SH-SY5Y (cell line): Measurements from ENCODE around the gene NPIPB2.

Experiments
- GATA2 ChIP-seq: IDR thresholded peaks from 2 replicates; pipeline ENCODE4 v1.6.1; 2011; ENCODE audit warnings: mild to moderate bottlenecking, low read depth, low read length
- GATA3 ChIP-seq: IDR thresholded peaks from 2 replicates; pipeline ENCODE4 v1.6.1; 2011; ENCODE audit warnings: low read depth, mild to moderate bottlenecking, low read length, moderate library complexity

DNA sequence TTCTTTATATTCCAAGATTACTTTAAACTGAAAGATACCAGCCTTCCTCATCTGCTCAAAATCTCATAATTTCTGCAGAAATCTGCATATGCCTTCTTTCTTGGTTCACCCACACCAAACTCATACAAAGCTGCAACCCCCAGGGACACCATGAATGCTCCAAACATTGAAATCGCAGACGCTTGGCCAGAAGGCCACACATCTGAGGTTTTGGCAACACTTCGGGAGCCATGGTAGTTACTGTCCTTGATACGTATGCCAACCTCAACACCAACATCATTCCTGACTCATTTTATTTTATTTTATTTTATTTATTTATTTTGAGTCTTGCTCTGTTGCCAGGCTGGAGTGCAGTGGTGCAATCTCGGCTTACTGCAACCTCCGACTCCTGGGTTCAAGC lies 37.9 kb downstream of the NPIPB2 start:
- TF ChIP-seq GATA2 (no peak), GATA3 (no peak)
